GM21447 (cell line): ENCODE results near the gene EGR2.
A peak's percentile ranks its signal among the peaks of the same experiment; 100 is the strongest.
"Not testable (repeated sequence)": the region's sequence is repeated elsewhere in the genome, so short reads cannot be mapped to it uniquely, and the experiment has no call there.

ENCODE experiments used
- ATAC-seq: cut with Tn5 transposase; IDR thresholded peaks from one replicate; pipeline ENCODE4 v1.9.1; 2021; ENCODE audit not compliant: unreplicated experiment

The EGR2 gene

GRCh38 chr10:62795762-62796161 lies 20.4 kb downstream of the EGR2 start:
- ATAC-seq: no peak

- no peak for ATAC-seq
Observed at GRCh38 chr10:62795100-62795499, 21.1 kb downstream of the EGR2 start.

GRCh38 chr10:62794306-62794705 lies 21.9 kb downstream of the EGR2 start:
- ATAC-seq: no peak

GRCh38 chr10:62792261-62792660 lies 23.9 kb downstream of the EGR2 start:
- ATAC-seq: no peak

- no peak for ATAC-seq
Observed at GRCh38 chr10:62790571-62790970, 25.6 kb downstream of the EGR2 start.

GRCh38 chr10:62790019-62790555 lies 26.1 kb downstream of the EGR2 start:
- ATAC-seq: no peak

GRCh38 chr10:62788861-62789467 lies 27.2 kb downstream of the EGR2 start:
- ATAC-seq: no peak

GRCh38 chr10:62788285-62788684 lies 27.9 kb downstream of the EGR2 start:
- not testable (repeated sequence) for ATAC-seq

GRCh38 chr10:62784537-62784936 lies 31.6 kb downstream of the EGR2 start:
- not testable (repeated sequence) for ATAC-seq

- peak; percentile 97 for ATAC-seq
Observed at GRCh38 chr10:62779487-62780248, 36.5 kb downstream of the EGR2 start.

GRCh38 chr10:62778125-62778524 lies 38.0 kb downstream of the EGR2 start:
- ATAC-seq: no peak

- no peak for ATAC-seq
Observed at GRCh38 chr10:62772186-62772974, 43.8 kb downstream of the EGR2 start.

GRCh38 chr10:62769574-62770242 lies 46.5 kb downstream of the EGR2 start:
- peak; percentile 54 for ATAC-seq

- no peak for ATAC-seq
Observed at GRCh38 chr10:62766386-62766785, 49.8 kb downstream of the EGR2 start.

- ATAC-seq: no peak
Observed at GRCh38 chr10:62765726-62766125, 50.4 kb downstream of the EGR2 start.

- no peak for ATAC-seq
Observed at GRCh38 chr10:62764011-62764410, 52.2 kb downstream of the EGR2 start.

GRCh38 chr10:62763155-62763554 lies 53.0 kb downstream of the EGR2 start:
- ATAC-seq: no peak
